GM20000 (cell line): Measurements from ENCODE around the gene TNNI3.
"Not testable (repeated sequence)": the region's sequence is repeated elsewhere in the genome, so short reads cannot be mapped to it uniquely, and the experiment has no call there.

ENCODE experiments used
- DNase-seq: peaks from one replicate; pipeline ENCODE4 v3.0.0; 2012; ENCODE audit warnings: low spot score
- CTCF ChIP-seq: IDR thresholded peaks from 2 replicates; pipeline ENCODE4 v1.5.1; 2012; ENCODE audit warnings: mild to moderate bottlenecking, control low read depth; ENCODE audit errors: extremely low read depth, missing control alignments

Gene TNNI3

GRCh38 chr19:55113570-55114039, 43.9 kb downstream of the TNNI3 start:
- DNase-seq: peak; percentile 61
- TF ChIP-seq CTCF: no peak

- no peak for TF ChIP-seq CTCF
- peak; percentile 70 for DNase-seq
Observed at GRCh38 chr19:55112777-55113569, 44.6 kb downstream of the TNNI3 start.

- no peak for TF ChIP-seq CTCF
Observed at GRCh38 chr19:55112246-55112776, 45.2 kb downstream of the TNNI3 start.

DNA sequence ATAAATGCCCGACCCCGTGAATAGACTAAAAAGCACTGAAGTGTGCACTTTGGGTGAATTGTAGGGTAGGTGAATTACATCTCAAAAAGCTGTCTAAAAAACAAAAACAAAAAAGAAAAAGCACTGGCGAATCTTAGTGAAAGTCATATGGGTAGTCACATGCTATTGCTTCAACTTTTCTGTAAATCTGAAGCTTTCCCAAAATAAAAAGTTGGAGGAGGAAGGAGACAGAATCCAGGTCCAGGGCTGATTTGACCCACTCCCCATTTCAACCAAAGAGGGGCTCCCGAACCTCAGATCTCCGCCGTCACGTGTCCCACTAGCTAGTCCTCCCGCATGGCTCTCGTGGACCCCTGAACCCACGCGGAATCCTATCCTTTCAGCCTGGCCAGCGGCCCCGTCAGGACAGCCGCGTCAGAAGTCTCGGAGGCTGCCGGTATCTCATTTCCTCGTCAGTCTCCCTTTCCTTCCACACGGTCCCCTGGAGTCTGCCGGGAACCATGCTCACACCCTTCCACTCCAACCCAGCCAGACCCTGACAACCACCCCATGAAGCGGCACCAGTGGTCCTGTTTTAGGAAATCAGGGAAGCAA, 46.2 kb downstream of the TNNI3 start:
- TF ChIP-seq CTCF: no peak

More at GRCh38 chr19:55112246-55112776, 45.2 kb downstream of the TNNI3 start:
- DNase-seq: no peak

DNA sequence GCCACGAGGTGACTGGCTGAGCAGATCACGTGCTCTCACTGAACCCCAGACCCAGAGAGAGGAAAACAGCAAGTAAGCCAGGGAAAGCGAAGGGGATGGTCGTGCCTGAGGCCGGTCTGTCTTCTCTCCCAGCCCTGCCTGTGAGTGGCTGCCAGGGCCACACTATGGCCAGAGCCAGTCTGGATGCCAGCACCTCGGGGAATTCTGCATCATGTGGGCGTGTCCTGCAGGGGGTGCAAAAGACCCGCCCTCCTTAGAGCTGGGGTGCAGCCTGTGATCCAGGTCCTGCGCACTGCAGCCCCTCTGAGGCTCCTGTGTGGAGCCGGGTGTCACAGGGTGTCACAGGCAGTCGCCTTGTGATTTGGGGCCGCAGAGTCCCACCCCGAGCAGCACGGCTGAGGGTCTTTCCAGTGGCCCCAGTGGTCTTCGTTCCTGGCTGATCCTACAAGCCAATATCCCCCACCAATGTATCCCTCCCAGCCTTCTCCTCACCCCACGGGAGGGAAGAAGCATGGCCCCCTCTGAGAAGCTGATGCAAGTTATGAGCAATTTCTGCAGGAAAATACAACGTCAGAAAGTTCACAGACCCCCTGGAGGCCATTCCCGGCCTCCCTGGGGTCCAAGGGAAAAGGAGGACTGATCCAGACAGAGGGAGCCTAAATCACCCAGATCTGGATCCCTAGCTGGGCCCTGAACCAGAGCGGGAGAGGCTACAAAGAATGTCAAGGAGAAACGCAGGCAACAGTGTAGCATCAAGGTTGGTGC, 47.8 kb downstream of the TNNI3 start:
- no peak for DNase-seq
- no peak for TF ChIP-seq CTCF

More for the DNA sequence above, 46.2 kb downstream of the TNNI3 start:
- DNase-seq: no peak

- not testable (repeated sequence) for DNase-seq
Observed at GRCh38 chr19:55107252-55107651, 50.3 kb downstream of the TNNI3 start.

- TF ChIP-seq CTCF: no peak
- no peak for DNase-seq
Observed at GRCh38 chr19:55106591-55106990, 50.9 kb downstream of the TNNI3 start.
